ENCODE data around the gene DENND4B.

The DENND4B gene

DNA sequence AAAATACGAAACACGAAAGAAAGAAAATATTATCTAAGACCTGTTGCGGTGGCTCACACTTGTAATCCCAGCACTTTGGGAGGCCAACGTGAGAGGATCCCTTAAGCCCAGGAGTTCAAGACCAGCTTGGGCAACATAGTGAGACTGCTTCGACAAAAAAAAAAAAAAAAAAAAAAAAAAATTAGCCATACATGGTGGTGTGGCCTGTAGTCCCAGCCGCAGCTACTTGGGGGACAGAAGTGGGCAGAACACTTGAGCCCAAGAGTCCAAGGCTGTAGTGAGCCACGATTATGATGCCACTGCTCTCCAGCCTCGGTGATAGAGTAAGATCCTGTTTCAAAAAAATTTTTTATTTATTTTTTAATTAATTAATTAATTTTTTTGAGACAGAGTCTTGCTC lies 41.1 kb upstream of the DENND4B start:
- peaks cover 13% of the 10 kb centered on the region for H3K36me3 ChIP-seq (ENCODE audit: low read length)
- H3K27ac ChIP-seq (ENCODE audit: low read depth, low read length) = peak overlapping the region; percentile 63
- no peak for TF ChIP-seq EZH2phosphoT487 (conservative IDR thresholded peaks at IDR 0.05; ENCODE audit: low read length)
- TF ChIP-seq, protein P1, sequence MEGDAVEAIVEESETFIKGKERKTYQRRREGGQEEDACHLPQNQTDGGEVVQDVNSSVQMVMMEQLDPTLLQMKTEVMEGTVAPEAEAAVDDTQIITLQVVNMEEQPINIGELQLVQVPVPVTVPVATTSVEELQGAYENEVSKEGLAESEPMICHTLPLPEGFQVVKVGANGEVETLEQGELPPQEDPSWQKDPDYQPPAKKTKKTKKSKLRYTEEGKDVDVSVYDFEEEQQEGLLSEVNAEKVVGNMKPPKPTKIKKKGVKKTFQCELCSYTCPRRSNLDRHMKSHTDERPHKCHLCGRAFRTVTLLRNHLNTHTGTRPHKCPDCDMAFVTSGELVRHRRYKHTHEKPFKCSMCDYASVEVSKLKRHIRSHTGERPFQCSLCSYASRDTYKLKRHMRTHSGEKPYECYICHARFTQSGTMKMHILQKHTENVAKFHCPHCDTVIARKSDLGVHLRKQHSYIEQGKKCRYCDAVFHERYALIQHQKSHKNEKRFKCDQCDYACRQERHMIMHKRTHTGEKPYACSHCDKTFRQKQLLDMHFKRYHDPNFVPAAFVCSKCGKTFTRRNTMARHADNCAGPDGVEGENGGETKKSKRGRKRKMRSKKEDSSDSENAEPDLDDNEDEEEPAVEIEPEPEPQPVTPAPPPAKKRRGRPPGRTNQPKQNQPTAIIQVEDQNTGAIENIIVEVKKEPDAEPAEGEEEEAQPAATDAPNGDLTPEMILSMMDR (IDR thresholded peaks at IDR 0.05; ENCODE audit: insufficient read depth, low read length, poor library complexity, severe bottlenecking) = no peak
- H3K4me2 ChIP-seq (ENCODE audit: low read depth, low read length, poor library complexity, severe bottlenecking) = peak overlapping the region; percentile 67
- no peaks in the 10 kb centered on the region for H3K9me3 ChIP-seq (ENCODE audit: insufficient read depth, low read length)
- no peaks in the 10 kb centered on the region for H3K9me2 ChIP-seq (replicated peaks; ENCODE audit: insufficient read depth, low read length)
- peaks cover 18% of the 10 kb centered on the region for H3K79me2 ChIP-seq (ENCODE audit: insufficient read depth, low read length)
- H3K27me3 ChIP-seq (ENCODE audit: low read length) = no peaks in the 10 kb centered on the region
- H3K4me3 ChIP-seq (ENCODE audit: insufficient read depth, low read length, poor library complexity, severe bottlenecking) = no peak overlapping the region
- H2AFZ ChIP-seq (ENCODE audit: low read depth, low read length, severe bottlenecking) = peak overlapping the region; percentile 89
- H3F3A ChIP-seq (ENCODE audit: insufficient read depth) = peaks cover 21% of the 10 kb centered on the region
- H4K20me1 ChIP-seq (ENCODE audit: low read depth, low read length) = peaks cover 6% of the 10 kb centered on the region
- H3K9ac ChIP-seq (ENCODE audit: low read length) = peak overlapping the region; percentile 34

DNA sequence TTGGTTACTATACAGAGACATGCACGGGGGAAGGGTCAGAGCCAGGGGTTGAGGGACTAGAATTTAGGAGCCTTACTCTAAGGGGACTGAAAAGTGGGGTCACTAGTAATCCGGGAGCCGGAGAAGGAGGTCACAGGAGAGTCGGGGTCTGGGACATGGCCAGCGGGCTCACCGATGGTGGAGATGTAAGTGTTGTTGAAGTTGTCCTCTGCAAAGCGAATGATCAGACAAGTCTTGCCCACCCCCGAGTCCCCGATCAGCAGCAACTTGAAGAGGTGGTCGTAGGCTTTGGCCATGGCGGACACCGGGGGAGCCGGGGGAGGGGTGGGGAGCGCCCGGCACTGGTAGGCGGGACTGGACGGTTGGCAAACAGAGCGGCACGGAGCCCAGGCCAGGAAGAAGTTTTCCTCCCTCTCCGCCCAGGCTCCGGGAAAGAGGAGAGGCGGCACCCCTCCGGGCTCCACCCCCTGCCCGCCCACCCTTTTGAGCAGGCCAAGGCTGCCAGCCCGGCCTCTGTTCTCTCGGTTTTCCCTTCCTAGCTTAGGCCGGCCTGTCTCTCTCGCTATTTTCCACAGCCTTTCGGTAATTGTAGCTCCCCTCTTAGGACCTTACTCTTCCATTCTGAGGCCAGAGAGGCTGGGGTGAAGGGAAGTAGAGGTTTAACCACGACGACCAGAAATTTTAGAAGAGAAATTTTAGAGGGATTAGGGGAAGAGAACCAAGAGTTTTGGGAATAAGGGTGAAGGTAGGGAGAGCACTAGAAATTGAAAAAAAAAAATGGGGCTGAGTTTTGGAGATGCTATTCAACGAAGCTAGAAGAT lies 39.6 kb upstream of the DENND4B start, which contains the start of gene RAB13:
RAB13 (minus strand) TSS at position 399 of the 821 bp plus-strand sequence; CDS start at position 296, 103 bp downstream.
- Histone ChIP-seq H3K9me3 (ENCODE audit: insufficient read depth, low read length) (no peaks in the 10 kb centered on the region), H3K36me3 (ENCODE audit: low read length) (peaks cover under 1% of the 10 kb centered on the region; the same call in 1 of the 2 replicates), H3K9me2 (replicated peaks; ENCODE audit: insufficient read depth, low read length) (no peaks in the 10 kb centered on the region), H3K79me2 (ENCODE audit: insufficient read depth, low read length) (peaks cover 6% of the 10 kb centered on the region), H3K27ac (ENCODE audit: low read depth, low read length) (peak within 1 kb of the TSS; percentile 63), H3K4me2 (ENCODE audit: low read depth, low read length, poor library complexity, severe bottlenecking) (peak within 1 kb of the TSS; percentile 67), H3K4me3 (ENCODE audit: insufficient read depth, low read length, poor library complexity, severe bottlenecking) (no peak within 1 kb of the TSS), H3F3A (ENCODE audit: insufficient read depth) (peaks cover 6% of the 10 kb centered on the region; the same call in 1 of the 2 replicates), H2AFZ (ENCODE audit: low read depth, low read length, severe bottlenecking) (peak within 1 kb of the TSS; percentile 89), H3K9ac (ENCODE audit: low read length) (peak within 1 kb of the TSS; percentile 34), H4K20me1 (ENCODE audit: low read depth, low read length) (no peaks in the 10 kb centered on the region), H3K27me3 (ENCODE audit: low read length) (no peaks in the 10 kb centered on the region)
- TF ChIP-seq EZH2phosphoT487 (conservative IDR thresholded peaks at IDR 0.05; ENCODE audit: low read length) = no peak
- TF ChIP-seq, protein P1 (IDR thresholded peaks at IDR 0.05; ENCODE audit: insufficient read depth, low read length, poor library complexity, severe bottlenecking) = no peak

DNA sequence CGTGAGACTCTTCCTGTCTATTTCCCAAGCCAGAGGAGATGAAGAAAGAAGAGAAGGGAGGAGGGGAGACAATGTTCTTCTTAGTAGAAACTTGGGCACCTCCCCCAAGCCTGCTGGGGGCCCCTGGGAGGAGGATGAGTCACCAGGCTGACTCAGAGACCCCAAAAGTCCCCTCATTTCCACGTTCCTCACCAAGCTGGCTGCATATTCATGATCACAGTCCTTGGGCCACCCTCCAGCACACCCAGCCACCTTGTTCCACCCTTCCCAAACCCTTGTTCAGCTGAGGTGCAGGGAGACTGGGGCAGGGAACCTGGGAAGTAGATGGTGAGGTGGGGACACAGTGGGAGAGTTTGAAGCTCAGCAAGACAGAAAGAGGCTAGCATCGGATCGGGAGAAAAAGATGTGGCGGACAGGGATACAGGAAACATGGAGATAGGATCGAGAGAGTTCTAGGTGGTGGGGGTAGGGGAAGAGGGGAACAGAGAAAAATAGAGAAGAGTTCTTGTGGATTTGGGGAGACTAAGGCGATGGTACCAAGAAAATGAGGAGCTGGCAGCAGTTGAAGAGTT lies 38.9 kb upstream of the DENND4B start:
- H3K36me3 ChIP-seq (ENCODE audit: low read length) = no peaks in the 10 kb centered on the region
- H3K4me3 ChIP-seq (ENCODE audit: insufficient read depth, low read length, poor library complexity, severe bottlenecking) = no peak overlapping the region
- no peaks in the 10 kb centered on the region for H4K20me1 ChIP-seq (ENCODE audit: low read depth, low read length)
- H3F3A ChIP-seq (ENCODE audit: insufficient read depth) = 0 out of 2 replicates have a peak, but pooled peaks cover 4% of the 10 kb centered on the region
- no peaks in the 10 kb centered on the region for H3K9me2 ChIP-seq (replicated peaks; ENCODE audit: insufficient read depth, low read length)
- no peak overlapping the region for H3K27ac ChIP-seq (ENCODE audit: low read depth, low read length)
- H3K79me2 ChIP-seq (ENCODE audit: insufficient read depth, low read length) = no peaks in the 10 kb centered on the region
- no peaks in the 10 kb centered on the region for H3K9me3 ChIP-seq (ENCODE audit: insufficient read depth, low read length)
- no peak overlapping the region for H3K9ac ChIP-seq (ENCODE audit: low read length)
- no peaks in the 10 kb centered on the region for H3K27me3 ChIP-seq (ENCODE audit: low read length)
- H3K4me2 ChIP-seq (ENCODE audit: low read depth, low read length, poor library complexity, severe bottlenecking) = no peak overlapping the region
- TF ChIP-seq, protein P1 (IDR thresholded peaks at IDR 0.05; ENCODE audit: insufficient read depth, low read length, poor library complexity, severe bottlenecking) = no peak
- no peak overlapping the region for H2AFZ ChIP-seq (ENCODE audit: low read depth, low read length, severe bottlenecking)

Measured in SU-DHL-6 (cell line).